Smooth muscle cell (in vitro differentiated cells): ENCODE measurements around the gene TMEM74B. TPM values are rescaled to one million over a fixed set of nuclear protein-coding genes. Genes with fewer than 3 reads are reported as not detected.

Experiments
- DNase-seq: peaks from one replicate; lab custom pipeline; 2025; ENCODE audit not compliant: unreplicated experiment; lab: John Stamatoyannopoulos, UW
- H2AFZ ChIP-seq: fragments of 200-600 bp; sonication (generic); 2 replicates; pipeline ENCODE4 v1.6.0; 2016; ENCODE audit warnings: antibody characterized with exemption, low read depth, mild to moderate bottlenecking
- H3F3A ChIP-seq: fragments of 200-600 bp; sonication (generic); 2 replicates; pipeline ENCODE4 v1.6.0; 2017; ENCODE audit warnings: antibody characterized with exemption, low read depth
- H3K27ac ChIP-seq: fragments of 200-600 bp; sonication (generic); 2 replicates; pipeline ENCODE4 v1.5.1; 2016; ENCODE audit warnings: low read depth, mild to moderate bottlenecking
- H3K27me3 ChIP-seq: fragments of 200-600 bp; sonication (generic); 2 replicates; pipeline ENCODE4 v1.6.1; 2016; ENCODE audit warnings: low read depth, mild to moderate bottlenecking
- H3K36me3 ChIP-seq: fragments of 200-600 bp; sonication (generic); 2 replicates; pipeline ENCODE4 v1.5.1; 2016; ENCODE audit warnings: low read depth
- H3K4me1 ChIP-seq: fragments of 200-600 bp; sonication (generic); 2 replicates; pipeline ENCODE4 v1.5.1; 2016; ENCODE audit warnings: low read depth
- H3K4me2 ChIP-seq: fragments of 200-600 bp; sonication (generic); 2 replicates; pipeline ENCODE4 v1.6.0; 2016; ENCODE audit warnings: mild to moderate bottlenecking
- H3K4me3 ChIP-seq: fragments of 200-600 bp; sonication (generic); 2 replicates; pipeline ENCODE4 v1.5.1; 2016; ENCODE audit warnings: mild to moderate bottlenecking
- H3K79me2 ChIP-seq: fragments of 200-600 bp; sonication (generic); 2 replicates; pipeline ENCODE4 v1.6.0; 2016; ENCODE audit warnings: low read depth, mild to moderate bottlenecking
- H3K9ac ChIP-seq: fragments of 200-600 bp; sonication (generic); 2 replicates; pipeline ENCODE4 v1.6.0; 2016; ENCODE audit warnings: low read depth
- H3K9me3 ChIP-seq: fragments of 200-600 bp; sonication (generic); replicated peaks from 2 replicates; pipeline ENCODE4 v1.5.1; 2016; ENCODE audit warnings: low read depth
- H4K20me1 ChIP-seq: fragments of 200-600 bp; sonication (generic); 2 replicates; pipeline ENCODE4 v1.6.0; 2016; ENCODE audit warnings: low read depth
- CTCF ChIP-seq: fragments of 200-600 bp; sonication (generic); IDR thresholded peaks from 2 replicates; pipeline ENCODE4 v1.5.1; 2017; ENCODE audit warnings: borderline replicate concordance, mild to moderate bottlenecking, antibody characterized with exemption; ENCODE audit not compliant: insufficient read depth, poor library complexity, severe bottlenecking
- WGBS: methylation state at CpG from one replicate; pipeline ENCODE4 v1.1.7; 2016; ENCODE audit warnings: low lambda C conversion rate; 5-methylcytosine and 5-hydroxymethylcytosine counted together
- polyA plus RNA-seq: library from polyadenylated mRNA; unstranded; fragments of >200 nt; fragmentation: Nextera tagmentation; extraction: Ambion mirVana; gene quantifications from 2 replicates; pipeline ENCODE4 v1.2.1, GENCODE V29; 2016
- total RNA-seq: library from RNA; depleted of rRNA; stranded (reverse); fragments of >200 nt; gene quantifications from 2 replicates; pipeline ENCODE4 v1.2.3, GENCODE V29; 2014

The TMEM74B gene
- total and polyA plus RNA-seq, 2 experiments from 2014 or later: 0.94 TPM; not detected in 1

GRCh38 chr20:1177680-1178079 lies 7.1 kb downstream of the TMEM74B start:
- Histone ChIP-seq H3K4me3 (no peak overlapping the region), H3K9me3 (no peaks in the 10 kb centered on the region), H4K20me1 (no peaks in the 10 kb centered on the region), H3K79me2 (no peaks in the 10 kb centered on the region), H3F3A (no peaks in the 10 kb centered on the region), H3K27ac (no peak overlapping the region), H3K4me2 (no peak overlapping the region), H2AFZ (no peak overlapping the region), H3K36me3 (no peaks in the 10 kb centered on the region), H3K27me3 (no peaks in the 10 kb centered on the region), H3K4me1 (no peaks in the 10 kb centered on the region), H3K9ac (no peak overlapping the region)
- 83% methylated on average over 4 of the region's 5 CpGs for WGBS
- no peak for DNase-seq
- no peak for TF ChIP-seq CTCF

GRCh38 chr20:1174787-1175186 lies 10.0 kb downstream of the TMEM74B start:
- Histone ChIP-seq H4K20me1 (peaks cover 22% of the 10 kb centered on the region), H3K4me3 (no peak overlapping the region), H3K27me3 (no peaks in the 10 kb centered on the region), H3F3A (no peaks in the 10 kb centered on the region), H3K9me3 (no peaks in the 10 kb centered on the region), H2AFZ (no peak overlapping the region), H3K4me2 (no peak overlapping the region), H3K79me2 (no peaks in the 10 kb centered on the region), H3K9ac (no peak overlapping the region), H3K36me3 (no peaks in the 10 kb centered on the region), H3K4me1 (no peaks in the 10 kb centered on the region), H3K27ac (no peak overlapping the region)
- DNase-seq: no peak
- TF ChIP-seq CTCF: no peak
- WGBS: 88% methylated on average over 8 of the region's 8 CpGs

GRCh38 chr20:1173698-1174097 lies 11.1 kb downstream of the TMEM74B start:
- TF ChIP-seq CTCF: no peak
- H3K4me3 ChIP-seq: no peak overlapping the region
- H3K4me2 ChIP-seq: no peak overlapping the region
- H3K9me3 ChIP-seq: no peaks in the 10 kb centered on the region
- no peaks in the 10 kb centered on the region for H3K4me1 ChIP-seq
- no peaks in the 10 kb centered on the region for H3K27me3 ChIP-seq
- H4K20me1 ChIP-seq: peaks cover 27% of the 10 kb centered on the region
- no peak overlapping the region for H3K27ac ChIP-seq
- no peak overlapping the region for H2AFZ ChIP-seq
- DNase-seq: no peak
- H3K9ac ChIP-seq: no peak overlapping the region
- 95% methylated on average over 4 of the region's 4 CpGs for WGBS
- no peaks in the 10 kb centered on the region for H3K79me2 ChIP-seq
- no peaks in the 10 kb centered on the region for H3K36me3 ChIP-seq
- H3F3A ChIP-seq: no peaks in the 10 kb centered on the region

- Histone ChIP-seq H2AFZ (no peak overlapping the region), H3K4me1 (no peaks in the 10 kb centered on the region), H3K4me2 (no peak overlapping the region), H3K4me3 (no peak overlapping the region), H3K9ac (no peak overlapping the region), H3K27ac (no peak overlapping the region), H3K79me2 (no peaks in the 10 kb centered on the region), H3K36me3 (peaks cover 4% of the 10 kb centered on the region), H4K20me1 (peaks cover 27% of the 10 kb centered on the region), H3K27me3 (no peaks in the 10 kb centered on the region), H3F3A (no peaks in the 10 kb centered on the region), H3K9me3 (no peaks in the 10 kb centered on the region)
- no peak for TF ChIP-seq CTCF
- 68% methylated on average over 4 of the region's 4 CpGs for WGBS
- no peak for DNase-seq
Measured at GRCh38 chr20:1171461-1172093, 13.2 kb downstream of the TMEM74B start.
